GM21619 (cell line): ENCODE data around the gene PLCB2.

Experiments
- ATAC-seq: cut with Tn5 transposase; IDR thresholded peaks from one replicate; pipeline ENCODE4 v1.9.1; 2021; ENCODE audit not compliant: unreplicated experiment

PLCB2 gene

GRCh38 chr15:40306371-40306770 is 1.4 kb downstream of the PLCB2 start:
- ATAC-seq: no peak

- ATAC-seq: no peak
Measured at GRCh38 chr15:40305281-40305680, 2.5 kb downstream of the PLCB2 start.

GRCh38 chr15:40303576-40303975 is 4.2 kb downstream of the PLCB2 start:
- ATAC-seq: no peak

- no peak for ATAC-seq
Measured at GRCh38 chr15:40302981-40303380, 4.8 kb downstream of the PLCB2 start.

- no peak for ATAC-seq
Measured at GRCh38 chr15:40302288-40302886, 5.3 kb downstream of the PLCB2 start.

GRCh38 chr15:40301467-40302179 is 6.1 kb downstream of the PLCB2 start:
- ATAC-seq: no peak

GRCh38 chr15:40300771-40301170 is 7.0 kb downstream of the PLCB2 start:
- ATAC-seq: no peak

- ATAC-seq: no peak
Measured at GRCh38 chr15:40300367-40300766, 7.4 kb downstream of the PLCB2 start.

GRCh38 chr15:40298216-40298935 is 9.4 kb downstream of the PLCB2 start:
- ATAC-seq: no peak

GRCh38 chr15:40297356-40297755 is 10.4 kb downstream of the PLCB2 start:
- no peak for ATAC-seq

- ATAC-seq: no peak
Measured at GRCh38 chr15:40296561-40297230, 11.0 kb downstream of the PLCB2 start.

GRCh38 chr15:40295877-40296560 is 11.7 kb downstream of the PLCB2 start:
- ATAC-seq: no peak

- ATAC-seq: no peak
Measured at GRCh38 chr15:40295297-40295696, 12.4 kb downstream of the PLCB2 start.

- ATAC-seq: no peak
Measured at GRCh38 chr15:40293905-40294895, 13.5 kb downstream of the PLCB2 start.

GRCh38 chr15:40293006-40293405 is 14.7 kb downstream of the PLCB2 start:
- ATAC-seq: no peak

GRCh38 chr15:40292246-40292645 is 15.5 kb downstream of the PLCB2 start:
- no peak for ATAC-seq

- ATAC-seq: no peak
Measured at GRCh38 chr15:40290918-40291574, 16.7 kb downstream of the PLCB2 start.

- no peak for ATAC-seq
Measured at GRCh38 chr15:40290545-40290917, 17.2 kb downstream of the PLCB2 start.

GRCh38 chr15:40289140-40289775 is 18.5 kb downstream of the PLCB2 start:
- ATAC-seq: no peak
